Putamen (tissue), 1 donor: Measurements from ENCODE around the gene RNF215.
A peak's percentile ranks its signal among the peaks of the same experiment; 100 is the strongest.

Source experiments
- DNase-seq: peaks from one replicate; pipeline ENCODE4 v3.0.0-alpha.2; 2016; ENCODE audit warnings: low spot score

The RNF215 gene

DNA sequence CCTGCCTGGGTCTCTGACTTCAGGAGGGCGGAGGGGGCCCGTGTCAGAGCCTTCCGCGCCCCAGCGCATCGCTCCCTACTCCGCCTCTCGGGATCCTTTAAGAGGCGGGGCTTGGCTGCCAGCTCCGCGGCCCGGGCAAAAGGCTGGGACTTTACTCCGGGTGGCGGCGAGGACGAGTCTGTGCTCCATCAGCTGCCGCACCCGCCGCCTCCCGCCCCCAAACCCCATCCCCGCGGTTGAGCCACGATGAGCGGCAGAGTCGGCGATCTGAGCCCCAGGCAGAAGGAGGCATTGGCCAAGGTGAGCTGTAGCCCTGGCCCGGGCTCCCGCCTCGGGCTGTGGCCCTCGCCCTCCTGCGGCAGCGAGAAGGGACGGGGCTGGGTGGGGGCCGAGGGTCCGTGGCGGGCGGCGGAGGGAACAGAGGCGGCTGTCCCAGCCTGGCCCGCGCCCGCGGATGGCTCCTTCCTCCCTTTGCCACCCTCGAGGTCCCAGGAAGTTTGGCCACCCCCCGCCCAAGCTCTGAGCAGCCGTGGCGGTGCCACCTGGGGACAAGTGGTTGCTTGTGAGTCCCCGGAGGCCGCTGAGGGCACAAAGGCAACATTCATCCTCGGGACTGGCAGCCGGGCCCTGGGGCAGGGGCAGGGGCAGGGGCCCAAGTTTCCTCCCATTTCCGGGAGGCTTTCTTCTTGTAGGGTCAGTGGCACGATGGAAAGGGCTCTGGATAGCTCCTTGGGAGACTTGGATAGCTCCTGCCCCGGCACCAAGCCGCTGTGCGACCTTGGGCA is 9.9 kb upstream of the RNF215 start, which contains the start of gene SEC14L2:
TSS of gene SEC14L2 (plus strand) at position 148 of the 785 bp plus-strand sequence. CDS start at position 247, 99 bp downstream.
- peak; percentile 75 for DNase-seq

DNA sequence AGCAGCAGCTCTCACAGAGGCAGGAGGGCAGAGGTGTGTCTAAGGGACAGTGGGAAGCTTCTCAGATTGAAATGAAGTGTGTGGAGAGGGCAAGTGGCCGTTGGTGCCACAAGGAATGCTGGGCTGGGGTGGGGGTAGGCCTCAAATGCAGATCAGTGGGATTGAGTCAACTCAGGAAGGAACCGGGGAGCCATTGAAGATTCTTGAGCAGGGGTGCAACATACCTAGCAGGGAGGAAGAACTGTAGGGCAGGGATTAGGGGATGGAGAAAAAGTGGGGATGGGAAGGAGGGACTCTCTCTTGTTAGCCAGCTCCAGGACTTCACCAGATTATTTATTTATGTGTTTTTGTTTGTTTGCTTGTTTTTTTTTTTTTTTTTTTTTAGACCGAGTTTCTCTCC is 6.7 kb upstream of the RNF215 start:
- no peak for DNase-seq

DNA sequence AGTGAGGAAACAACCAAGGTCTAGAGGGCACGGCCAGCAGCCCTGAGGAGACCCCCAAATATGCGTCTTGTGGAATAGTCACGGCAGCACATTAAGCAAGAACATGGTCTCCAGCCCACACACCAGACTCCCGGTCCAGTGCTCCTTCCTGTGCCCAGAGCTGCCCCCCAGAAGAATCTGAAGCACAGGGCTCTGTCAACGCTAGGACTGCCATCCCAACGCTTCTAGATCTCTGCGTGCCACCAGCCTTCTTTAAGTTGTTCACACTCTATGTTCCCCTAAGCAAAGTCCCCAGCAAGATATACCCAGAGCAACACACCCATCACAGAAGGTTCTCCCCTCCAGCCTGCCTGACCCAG is 6.1 kb upstream of the RNF215 start:
- DNase-seq = no peak

DNA sequence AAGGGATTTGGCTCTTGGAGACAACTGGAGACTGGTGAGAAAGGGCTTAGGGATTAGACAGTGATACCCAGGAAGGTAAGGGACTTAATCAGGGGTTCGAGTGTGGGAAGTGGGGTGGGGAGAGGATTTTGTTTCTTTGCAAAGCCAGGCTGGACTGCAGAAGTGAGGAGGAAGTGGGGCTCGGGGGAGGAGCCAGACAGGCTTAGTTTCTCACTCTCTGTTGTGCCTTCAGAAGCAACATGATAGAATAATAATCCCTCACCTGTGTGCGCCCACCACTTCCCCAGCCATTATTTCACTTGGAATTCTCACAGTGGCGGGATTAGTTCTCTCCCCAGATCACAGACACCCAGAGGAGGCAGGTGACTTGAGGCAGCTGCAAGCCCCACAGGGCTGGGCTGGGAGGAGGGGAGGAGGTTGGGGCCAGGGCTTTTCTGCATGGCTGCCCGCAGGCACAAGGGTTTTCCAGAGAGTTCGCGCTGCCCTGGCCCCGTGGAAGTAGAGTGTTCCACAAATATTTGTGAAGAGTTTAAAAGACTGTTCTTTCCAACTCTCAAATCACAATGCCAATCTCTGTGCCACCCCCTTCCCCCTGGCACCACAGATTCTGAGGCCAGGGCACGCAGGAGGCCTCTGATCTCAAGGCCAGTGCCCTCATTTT is 5.6 kb upstream of the RNF215 start:
- no peak for DNase-seq

DNA sequence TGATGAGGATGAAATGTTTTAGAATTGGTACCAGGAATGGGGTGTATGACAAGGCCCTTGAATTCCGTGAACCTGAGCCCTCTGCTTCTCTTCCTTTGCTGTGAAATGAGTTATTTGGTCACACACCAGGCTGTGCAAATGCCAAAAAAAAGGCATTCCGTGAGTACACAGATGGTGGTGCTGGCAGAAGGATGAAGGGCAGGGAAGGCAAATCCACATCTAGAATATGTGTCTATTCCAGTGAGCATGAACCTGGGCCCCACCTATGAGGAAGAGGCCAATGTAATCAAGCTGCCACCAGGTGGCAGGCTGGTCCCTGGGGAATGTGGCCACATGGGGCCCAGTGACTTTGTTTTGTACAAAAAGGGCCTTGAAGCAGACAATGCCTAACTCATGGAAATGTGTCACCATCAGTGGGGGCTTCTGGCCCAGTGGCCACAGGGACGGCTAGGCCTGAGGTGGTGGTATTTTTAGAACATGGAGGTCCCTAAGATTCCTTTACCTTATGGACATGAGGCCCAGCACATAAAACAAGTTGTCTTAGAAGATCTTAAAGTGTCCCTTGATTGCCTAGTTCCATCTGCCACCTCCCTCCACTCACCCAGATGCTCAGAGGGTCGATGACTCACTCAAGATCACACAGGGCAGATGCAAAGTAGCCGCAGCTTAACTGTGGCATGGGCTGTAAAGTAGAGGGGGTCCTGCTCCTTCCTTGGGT is 3.9 kb upstream of the RNF215 start:
- DNase-seq = peak; percentile 78

DNA sequence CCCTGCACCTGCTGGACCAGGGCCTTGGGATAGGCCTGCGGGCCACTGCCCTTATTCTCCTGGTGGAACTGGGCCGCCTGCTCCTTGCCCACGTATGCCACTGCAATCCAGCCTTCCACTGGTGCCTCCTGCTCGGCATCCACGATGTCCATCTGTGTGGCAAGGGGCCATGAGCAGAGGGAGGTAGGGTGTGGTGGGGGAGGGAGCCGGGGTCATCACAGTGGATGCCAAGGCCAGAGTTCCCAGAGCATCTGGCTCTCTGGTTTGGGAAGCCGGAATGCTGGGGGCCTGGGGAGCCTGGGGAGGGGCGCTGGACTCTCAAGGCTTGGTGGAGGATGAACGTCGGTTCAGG is 627 bp downstream of the RNF215 start:
- no peak for DNase-seq

DNA sequence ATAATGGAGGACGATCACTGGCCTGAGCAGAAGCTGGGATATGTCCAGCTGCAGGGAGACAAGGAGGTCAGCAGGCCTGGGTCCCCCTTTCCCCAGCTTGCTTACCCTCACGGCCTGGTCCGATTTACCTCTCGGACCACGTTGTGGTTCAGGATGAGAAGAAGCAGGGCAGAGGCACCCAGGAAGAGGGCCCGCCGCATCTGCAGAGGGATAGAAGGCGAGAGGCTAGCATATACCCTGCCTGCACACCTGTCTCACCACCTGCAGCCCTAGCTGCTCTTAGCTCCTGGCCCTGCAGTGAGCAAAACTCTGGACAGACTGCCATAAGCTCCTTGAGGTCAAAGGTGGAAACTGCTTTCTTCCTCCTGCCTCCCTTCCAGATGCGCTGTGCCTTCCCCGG is 1.3 kb downstream of the RNF215 start:
- no peak for DNase-seq

DNA sequence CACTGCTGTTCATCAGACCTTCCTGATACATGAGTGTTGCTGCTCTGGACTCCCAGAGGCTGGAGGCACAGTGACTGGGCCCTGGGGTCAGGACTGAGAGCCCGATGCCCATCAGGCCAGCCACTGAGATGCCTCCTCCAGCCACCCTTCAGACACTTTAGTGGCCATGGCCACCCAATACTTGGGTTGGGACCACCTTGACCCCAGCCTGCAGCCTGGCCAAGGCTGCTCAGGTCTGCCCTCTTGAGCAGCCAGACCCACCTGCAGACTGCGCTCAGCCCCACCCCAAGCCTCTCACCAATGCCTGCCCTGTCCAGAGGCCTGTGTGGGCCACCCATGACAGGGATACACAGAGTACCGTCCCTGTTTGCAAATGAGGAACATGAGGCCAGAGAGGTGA is 4.2 kb downstream of the RNF215 start:
- no peak for DNase-seq

DNA sequence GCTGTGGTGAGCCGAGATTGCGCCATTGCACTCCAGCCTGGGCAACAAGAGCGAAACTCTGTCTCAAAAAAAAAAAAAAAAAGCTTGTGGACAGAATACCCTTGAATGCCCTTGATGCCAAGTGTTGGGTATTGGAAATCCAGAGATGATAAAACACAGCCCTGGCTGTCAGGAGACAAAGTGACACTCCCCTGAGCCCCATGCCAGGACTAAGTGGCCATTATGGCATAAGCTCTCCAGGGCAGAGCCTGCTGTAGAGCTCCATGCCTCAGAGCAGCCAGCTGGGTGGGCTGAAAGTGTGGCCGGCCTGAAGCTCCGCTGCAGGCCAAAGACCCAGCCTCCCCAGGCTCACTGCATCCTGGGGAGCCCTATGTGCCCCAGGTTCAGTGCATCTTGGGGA is 4.9 kb downstream of the RNF215 start:
- no peak for DNase-seq

DNA sequence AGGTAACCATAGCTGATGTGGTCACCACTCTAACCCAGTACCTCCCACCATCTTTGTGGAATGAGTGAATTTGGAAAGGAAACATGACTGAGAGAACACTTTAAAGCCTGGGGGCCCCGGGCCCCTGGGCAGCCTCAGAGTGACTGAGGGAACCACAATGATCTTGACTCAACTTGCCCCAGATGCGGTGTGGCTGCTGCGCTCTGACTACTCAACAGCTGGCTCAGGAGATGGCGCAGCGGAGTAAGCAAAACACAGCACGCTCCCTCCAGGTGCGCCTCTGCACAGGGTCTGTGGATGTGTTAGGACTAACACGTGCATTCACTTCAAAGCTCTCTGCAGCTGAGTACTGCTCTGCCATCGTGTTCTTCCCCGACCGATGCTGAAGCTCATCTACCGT is 5.9 kb downstream of the RNF215 start:
- DNase-seq = no peak

DNA sequence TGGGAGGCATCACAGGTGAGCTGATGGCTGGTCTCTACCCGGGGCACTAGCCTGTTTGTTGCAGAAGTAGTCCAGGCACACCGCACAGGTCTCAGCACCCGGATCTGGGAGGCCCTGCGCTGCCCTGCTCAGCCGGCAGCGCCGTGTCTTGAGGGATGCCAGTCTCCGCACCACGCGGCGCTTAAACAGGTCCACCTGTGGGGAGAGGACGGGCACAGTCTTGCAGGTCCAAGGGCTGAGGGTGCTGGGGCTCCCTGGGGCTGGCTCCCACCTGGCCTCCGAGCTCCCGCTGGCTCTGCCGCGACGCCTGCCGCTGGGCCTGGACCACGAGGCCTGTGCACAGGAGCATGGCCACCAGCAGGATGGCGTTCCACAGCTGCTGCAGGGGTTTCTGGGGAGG is 7.2 kb downstream of the RNF215 start:
- DNase-seq = no peak

DNA sequence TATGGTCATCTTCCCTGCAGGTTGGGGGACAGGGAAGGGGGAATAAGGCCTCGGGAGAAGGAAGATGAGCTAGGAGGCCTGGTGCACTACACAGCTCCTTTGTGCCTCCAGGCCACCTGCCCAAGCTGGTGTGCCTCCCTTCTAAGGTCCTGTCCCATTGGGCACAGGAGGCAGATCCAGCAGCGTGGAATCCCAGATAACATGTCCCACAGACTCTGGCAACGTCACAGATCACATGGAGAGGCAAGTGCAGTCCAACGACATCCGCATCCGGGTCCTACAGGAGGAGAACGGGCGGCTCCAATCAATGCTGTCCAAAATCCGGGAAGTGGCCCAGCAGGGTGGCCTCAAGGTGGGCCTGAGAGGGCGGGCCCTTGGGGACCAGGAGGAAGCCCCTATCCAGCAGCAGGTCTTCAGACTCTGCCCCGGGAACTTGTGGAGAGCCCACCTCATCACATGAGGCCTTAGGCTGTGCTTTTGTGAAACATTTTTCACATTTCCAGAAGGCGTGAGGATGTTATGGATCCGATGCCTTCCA is 11.8 kb downstream of the RNF215 start:
- no peak for DNase-seq

DNA sequence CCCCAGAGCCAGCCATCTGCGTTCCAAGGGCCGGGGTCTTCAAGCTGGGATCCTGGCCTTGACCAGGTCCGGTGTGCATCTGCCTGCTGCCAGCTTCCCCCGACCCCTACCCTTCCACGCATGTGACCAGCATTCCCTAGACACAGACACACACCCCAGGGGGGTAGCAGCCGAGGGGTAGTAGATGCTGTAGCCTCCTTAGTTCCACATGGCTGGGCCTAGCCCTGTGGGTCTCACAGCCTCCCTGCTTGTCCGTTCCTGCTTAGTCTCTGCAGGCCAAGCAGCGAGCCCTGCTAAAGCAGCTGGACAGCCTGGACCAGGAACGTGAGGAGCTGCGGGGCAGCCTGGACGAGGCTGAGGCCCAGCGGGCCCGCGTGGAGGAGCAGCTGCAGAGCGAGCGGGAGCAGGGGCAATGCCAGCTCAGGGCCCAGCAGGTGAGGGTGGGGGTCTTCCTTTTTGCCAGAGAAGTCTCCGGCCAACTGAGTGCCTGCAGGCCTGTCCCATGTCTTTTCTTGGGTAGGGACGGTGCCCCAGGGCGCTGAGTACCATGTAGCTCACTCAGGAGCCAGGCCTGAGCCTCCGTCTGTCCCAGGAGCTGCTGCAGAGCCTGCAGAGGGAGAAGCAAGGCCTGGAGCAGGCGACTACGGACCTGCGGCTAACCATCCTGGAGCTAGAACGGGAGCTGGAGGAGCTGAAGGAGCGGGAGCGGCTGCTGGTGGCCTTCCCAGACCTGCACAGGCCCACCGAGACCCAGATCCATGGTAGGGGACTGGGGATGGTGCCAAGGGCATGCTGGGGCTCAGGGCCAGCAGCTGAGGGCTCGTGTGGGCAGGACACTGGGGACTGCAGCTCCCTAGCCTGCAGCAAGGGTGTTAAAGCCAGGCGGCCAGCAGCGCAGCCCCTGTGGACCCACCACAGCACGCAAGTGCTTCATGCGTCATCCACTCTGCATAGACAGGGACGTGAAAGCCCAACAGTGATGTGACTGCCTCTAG is 13.6 kb downstream of the RNF215 start:
- no peak for DNase-seq

DNA sequence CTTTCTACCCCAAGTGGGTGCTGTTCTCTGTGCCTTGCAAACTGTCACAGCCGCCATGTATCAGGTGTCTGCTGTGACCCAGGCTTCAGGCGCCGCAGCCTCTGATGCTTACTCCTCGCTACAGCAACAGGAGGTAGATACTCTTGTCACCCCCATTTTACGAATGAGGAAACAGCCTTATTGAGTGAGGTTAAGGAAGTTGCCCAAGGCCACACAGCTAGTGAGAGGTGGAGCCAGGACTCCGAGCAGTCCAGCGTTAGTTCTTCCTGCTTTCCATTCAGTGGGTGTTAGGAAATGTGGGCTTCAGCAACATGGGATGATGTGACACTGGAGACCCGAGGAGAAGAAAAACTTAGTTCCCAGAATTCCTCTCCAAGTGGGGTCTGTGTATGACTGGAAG is 14.3 kb downstream of the RNF215 start:
- DNase-seq = no peak

DNA sequence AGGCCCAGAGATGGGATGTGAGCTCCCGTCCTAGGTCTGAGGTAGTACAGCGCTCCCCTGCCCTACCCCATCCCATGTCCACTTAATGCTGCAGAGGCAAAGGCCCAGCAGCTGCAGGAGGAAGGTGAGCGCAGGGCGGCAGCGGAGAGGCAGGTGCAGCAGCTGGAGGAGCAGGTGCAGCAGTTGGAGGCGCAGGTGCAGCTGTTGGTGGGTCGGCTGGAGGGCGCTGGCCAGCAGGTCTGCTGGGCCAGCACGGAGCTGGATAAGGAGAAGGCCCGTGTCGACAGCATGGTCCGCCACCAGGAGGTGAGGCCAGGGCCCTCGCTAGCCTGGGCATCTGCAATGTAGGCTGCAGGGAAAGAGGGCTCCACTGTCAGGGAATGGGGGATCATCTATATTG is 15.2 kb downstream of the RNF215 start:
- DNase-seq = no peak

DNA sequence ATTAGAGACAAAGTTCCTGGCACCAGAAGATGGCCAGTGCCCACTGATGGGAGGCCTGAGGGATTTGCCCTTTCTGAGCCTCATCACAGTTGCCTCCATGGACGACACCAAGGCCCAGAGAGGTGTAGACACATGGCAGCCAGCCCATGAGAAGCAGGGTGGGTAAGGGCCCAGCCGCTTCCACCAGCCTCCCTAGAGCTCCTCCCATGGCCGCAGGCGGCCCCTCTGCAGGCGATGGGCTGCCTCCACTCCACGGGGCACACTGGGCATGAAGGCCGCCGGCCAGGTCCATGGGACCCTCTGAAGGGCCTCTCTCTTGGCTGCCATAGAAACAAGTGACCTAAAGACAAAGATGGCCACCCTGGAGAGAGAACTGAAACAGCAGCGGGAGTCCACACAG is 15.9 kb downstream of the RNF215 start:
- no peak for DNase-seq

DNA sequence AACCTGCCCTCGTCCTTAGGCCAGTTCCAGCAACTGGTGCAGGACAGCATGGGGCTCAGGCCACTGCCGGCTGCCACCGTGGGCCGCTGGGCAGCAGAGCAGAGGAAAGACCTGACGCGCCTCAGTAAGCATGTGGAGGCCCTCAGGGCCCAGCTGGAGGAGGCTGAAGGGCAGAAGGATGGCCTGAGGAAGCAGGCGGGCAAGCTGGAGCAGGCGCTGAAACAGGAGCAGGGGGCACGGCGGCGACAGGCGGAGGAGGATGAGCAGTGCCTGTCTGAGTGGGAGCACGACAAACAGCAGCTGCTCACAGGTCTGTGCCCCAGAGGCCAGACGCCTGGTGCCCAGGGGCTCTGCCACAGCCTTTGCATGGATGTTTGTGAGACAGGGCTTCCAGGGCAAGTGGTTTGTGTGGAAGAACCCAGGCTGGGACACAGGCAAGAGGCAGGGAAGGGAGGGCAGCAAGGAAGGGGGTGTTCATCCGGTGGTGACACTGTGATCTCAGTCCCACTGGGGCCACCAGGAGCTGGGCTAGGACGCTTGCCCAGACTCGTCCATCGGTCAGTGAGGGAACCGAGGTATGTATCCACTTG is 16.5 kb downstream of the RNF215 start:
- DNase-seq = no peak

DNA sequence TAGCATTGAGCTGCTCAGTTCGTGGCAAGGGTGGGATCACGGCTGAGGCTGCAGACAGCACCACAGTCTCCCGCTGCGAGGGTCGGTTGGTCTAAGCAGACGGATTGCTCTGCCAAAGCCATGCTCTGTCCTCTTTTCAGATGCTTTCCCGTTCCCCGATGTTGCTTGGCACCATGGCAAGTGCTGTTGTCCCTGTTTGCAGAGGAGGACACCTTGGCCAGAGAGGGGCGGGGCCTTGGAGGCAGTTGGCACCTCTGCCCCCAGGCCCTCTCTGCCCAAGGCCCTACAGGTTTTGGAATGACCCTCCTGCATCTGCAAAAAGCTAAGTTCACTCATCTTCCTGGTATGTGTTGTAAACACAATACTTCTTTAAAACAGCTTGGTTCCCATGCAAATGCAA is 18.8 kb downstream of the RNF215 start:
- no peak for DNase-seq

DNA sequence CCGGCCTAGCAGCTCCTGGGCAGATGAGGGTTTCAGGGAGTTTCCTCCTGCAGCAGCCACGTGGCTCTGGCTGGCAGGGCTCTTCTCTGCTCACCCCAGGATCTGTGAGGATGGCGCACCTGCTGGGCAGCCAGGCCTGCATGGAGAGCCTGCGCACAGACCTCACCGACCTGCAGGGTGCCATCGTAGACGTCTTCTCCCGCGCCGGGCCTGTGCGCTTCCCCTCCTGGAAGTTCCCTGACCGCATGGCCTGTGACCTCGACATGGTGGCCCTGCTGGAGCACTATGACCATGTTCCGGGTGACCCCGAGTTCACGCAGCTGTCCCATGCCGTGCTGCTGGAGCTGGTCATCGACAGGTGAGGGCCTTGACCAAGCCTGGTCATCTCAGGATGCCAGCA is 21.3 kb downstream of the RNF215 start:
- DNase-seq = no peak

DNA sequence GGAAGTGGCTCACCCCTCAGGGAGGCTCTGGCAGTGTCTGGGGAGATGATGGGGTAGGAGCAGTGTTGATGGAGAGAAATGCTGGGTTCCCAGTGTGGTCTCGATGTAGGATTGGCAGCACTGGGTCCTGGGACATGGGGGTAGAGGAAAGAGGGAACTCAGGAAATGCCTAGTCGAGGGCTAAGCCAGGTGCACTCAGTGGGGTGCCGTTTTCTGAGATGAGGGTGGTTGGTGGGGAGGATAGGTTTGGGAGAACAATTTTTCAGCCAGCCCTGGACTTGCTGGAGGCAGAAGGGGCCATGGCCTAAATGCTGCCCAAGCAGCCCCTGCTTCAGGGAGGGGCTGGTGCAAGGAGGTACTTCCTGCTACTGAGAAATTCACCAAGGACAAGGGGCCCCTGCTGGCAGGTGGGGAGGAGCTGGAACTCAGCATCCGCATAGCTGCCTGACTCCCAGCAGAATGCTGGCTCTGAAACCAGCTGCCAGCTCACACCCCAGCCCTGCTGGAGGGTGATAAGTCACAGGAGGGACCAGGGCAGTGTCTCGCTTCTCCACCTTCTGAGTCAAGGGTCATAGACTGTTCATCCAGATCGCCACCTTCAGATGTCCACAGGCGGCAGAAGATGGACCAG is 24.4 kb downstream of the RNF215 start:
- DNase-seq = no peak
